NCI-H2227 (cell line): ENCODE measurements around the gene KLK5.
"Not testable (repeated sequence)": the region's sequence is repeated elsewhere in the genome, so short reads cannot be mapped to it uniquely, and the experiment has no call there.

Source experiments
- DNase-seq: peaks from one replicate; lab custom pipeline; 2025; ENCODE audit not compliant: unreplicated experiment; lab: John Stamatoyannopoulos, UW

KLK5 gene

DNA sequence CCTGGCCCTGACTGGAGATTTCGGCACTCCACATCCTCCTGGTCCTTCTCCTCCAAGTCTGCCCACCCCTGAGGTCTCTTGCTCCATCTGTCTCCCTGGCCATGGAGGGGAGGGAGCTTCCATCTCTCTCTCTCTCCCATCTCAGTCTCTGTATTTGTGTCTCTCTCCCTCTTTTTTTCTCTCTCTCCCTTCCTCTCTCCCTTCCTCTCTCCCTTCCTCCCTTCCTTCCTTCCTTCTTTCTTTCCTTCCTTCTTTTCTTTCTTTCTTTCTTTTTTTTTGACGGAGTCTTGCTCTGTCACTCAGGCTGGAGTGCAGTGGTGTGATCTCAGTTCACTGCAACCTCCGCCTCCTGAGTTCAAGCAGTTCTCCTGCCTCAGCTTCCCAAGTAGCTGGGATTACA is 17.0 kb upstream of the KLK5 start:
- DNase-seq: not testable (repeated sequence)

DNA sequence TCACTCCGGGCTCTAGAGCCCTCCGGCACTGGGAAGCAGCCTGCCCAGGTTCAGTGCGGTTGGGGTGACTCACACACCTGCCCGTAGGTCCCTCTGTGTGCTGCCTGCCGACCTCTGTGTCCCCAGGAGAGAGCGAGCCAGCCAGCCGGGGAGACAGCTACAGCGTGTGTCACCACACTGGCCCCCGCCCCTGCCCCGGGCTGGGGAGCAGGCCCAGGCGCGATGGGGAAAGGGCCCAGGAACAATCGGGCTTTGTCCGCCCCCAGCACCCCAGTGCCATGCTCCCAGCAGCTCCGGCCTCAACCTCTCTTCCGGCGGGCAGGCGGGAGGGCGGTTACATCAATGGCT is 16.5 kb upstream of the KLK5 start, which contains the start of gene KLK6:
Gene KLK6 (minus strand): TSS at position 179 of the 348 bp plus-strand sequence. CDS start 1,487 bp downstream, outside the sequence.
- DNase-seq: no peak

DNA sequence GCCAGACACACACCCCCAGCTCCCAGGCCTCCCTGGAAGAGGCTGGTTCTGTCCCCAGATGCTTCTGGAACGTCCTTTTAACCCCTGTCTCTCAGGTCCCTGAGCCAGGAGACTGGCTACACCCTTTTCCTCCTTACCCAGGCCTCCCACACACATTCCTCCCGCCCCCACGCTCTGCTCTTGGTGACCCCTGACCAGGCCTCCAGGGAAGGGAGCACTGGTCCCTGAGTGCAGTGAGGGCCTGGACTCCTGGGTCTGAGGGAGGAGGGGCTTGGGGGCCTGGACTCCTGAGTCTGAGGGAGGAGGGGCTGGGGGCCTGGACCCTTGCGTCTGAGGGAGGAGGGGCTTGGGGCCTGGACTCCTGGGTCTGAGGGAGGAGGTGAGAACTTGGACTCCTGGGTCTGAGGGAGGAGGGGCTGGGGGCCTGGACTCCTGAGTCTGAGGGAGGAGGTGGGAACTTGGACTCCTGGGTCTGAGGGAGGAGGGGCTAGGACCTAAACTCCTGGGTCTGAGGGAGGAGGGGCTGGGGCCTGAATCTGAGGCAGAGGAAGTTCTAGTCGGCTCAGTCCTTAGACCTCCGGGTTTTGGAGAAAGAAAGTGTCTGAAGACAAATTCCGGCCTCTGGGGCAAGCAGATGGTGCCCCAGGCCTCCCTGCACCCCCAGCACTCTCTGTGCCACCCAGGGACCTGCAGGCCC is 16.0 kb upstream of the KLK5 start:
- DNase-seq: no peak

DNA sequence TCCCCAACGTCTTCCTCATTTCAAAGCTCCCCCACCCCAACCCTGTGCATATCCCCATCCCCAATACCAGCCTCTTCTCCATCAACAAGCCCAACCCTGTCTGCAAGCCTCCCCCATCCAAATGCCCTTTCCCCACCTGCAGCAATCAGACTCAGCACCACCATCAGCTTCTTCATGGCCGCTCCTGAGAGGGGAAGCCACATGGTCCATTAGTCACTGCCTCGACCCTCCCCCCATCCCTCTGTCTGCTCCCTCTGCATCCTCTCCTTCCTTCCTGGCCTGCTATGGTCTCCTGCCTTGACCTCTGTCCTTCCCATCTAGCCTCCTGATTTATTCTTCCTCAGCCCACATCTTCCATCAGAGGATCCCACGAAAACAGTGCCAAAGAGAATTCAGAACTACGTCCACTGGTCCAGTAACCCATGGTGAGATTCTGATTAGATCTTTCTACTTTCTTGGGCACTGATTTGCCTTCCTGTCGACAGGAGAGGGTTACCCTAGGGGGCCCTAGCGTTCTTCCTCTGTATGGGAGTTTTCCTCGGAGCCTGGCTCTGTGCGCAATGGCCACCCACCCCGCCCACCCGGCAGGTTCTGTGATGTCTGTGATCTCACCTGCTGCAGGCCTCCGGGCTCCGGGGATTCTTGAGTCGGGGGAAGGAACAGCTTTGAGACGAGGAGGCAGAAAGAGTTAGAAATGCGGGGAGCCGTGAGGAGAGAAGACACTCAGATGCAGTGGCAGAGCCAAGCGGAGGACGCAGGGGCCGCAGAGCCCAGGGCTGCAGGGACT is 15.3 kb upstream of the KLK5 start:
- no peak for DNase-seq

DNA sequence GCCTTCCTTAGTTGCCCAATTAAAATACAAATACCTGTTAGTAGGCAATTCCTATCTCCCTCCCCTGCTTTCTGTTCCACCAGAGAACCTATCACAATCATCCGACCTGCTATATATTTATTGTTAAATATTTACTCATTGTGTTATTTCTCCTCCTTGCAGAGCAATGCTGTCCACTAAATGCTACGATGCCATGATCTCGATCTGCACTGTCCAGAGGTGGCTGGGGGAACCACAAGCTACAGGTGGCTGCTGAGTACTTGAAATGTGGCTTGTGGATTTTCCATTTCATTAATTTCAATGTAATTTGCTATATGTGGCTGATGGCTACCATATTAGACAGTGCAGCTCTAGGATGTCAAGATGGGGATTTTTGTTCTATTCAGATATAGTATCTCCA is 11.4 kb upstream of the KLK5 start:
- no peak for DNase-seq

DNA sequence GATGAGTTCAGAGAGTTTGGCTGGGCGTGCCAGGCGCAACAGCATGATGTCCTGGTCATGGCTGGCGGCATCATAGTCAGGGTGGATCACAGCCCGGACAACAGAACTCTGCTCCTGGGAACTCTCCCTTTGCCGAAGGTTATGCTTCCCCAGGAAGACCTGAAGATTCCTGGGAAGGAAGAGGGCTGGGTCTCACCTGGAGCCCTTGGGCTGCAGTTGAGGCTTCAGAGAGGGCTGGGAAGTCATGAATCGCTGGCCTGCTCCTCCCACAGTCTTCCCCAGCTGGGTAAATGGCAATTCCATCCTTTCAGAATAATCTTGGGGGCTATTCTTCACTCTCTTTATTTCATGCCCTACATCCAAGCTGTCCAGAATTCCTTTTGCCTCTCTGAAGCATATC is 10.5 kb upstream of the KLK5 start:
- DNase-seq: no peak

DNA sequence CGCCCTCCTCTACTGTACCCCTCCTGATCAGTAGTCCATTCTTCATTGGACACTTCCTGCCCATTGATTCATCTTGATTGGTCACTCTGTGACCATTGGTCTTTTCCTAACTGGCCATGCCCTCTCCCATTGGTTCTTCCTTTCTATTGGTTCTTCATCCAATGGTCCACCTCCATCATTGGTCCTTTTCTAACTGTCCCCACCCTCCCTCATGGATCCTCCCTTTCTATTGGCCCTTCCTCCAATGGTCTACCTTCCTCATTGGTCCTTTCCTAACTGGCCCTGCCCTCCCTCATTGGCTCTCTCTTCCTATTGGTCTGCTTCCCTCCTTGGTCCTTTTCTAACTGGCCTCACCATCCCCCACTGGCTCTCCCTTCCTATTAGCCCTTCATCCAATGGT is 9.4 kb upstream of the KLK5 start:
- DNase-seq: no peak

DNA sequence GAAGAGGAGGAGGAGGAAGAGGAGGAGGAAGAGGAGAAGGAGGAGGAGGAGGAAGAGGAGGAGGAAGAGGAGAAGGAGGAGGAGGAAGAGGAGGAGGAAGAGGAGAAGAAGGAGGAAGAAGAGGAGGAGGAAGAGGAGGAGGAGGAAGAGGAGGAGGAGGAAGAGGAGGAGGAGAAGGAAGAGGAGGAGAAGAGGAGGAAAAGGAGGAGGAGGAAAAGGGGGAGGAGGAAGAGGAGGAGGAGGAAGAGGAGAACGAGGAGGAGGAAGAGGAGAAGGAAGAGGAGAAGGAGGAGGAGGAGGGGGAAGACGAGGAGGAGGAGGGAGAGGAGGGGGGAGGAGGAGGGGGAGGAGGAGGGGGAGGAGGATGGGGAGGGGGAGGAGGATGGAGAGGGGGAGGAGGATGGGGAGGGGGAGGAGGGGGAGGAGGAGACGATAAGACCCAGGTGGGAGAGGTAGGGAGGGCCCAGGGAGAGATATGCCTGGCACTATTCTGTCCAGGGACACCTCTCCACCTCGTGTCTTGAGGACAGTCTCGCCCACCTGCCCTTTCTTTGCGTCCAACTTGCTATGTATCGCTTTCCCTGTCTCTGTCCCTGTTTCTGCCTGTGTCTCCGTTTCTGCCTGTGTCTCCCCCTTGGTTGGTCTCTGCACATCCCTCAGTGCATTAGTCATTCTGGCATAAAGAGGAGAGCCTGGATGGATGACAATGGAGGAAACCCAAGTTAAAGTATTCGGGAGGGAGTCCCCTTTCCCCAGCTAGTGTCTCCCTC is 7.1 kb upstream of the KLK5 start:
- DNase-seq: no peak

DNA sequence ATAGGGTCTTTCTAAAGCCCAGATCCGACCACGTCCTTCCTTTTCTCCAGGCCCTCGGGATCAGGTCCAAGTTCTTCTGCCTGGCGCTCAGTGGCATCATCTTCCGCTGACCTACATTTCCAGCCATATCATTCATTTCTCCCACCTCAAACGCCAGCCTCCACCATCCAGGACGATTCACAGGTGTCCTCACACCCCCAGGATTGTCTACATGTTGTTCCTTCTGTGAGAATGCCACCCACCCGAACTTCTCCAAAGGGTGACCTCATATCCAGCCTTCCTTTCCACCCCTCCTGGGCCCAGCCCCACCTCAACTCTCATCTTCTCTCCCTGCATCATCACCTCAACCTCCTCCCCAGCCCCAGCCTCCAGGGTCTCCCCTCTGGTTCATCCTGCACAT is 4.7 kb upstream of the KLK5 start:
- no peak for DNase-seq

DNA sequence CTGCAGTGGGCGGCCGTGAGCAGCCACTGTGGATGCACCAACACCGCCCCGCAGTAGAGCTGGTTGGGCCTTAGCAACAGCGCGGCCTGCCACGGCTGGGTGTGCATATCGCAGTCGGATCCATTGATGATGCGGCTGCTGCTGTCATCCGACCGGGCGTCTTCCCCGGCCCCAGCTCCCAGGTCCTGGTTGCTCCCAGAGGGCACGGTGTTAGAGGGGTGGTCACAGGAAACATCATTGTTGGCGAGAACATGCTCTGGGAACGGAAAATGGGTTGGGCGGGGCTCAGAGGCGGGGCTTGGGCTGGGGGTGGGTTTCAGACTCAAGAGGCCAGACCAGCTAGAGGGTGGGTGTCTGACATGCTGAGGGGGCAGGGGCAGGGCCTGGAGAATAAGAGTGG is 3.0 kb downstream of the KLK5 start:
- peak; percentile 31 for DNase-seq

DNA sequence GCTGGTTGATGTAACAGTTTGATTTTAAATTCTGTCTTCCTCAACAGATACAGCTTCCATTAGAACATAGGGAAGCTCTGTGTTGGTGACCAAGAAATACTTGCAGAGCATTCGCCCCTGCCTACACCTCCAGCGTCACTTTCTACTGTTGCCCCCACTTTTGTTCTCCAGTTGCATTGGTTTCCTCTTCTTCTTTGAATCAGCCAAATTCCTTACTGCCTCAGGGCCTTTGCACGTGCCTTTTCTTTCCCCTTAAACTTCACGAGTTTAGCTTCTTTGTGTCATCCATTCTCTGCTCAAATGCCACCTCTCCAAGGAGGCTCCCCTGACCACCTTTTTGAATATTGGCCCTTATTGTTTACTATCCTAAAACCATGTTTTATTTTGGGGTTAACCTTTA is 5.7 kb downstream of the KLK5 start:
- no peak for DNase-seq

DNA sequence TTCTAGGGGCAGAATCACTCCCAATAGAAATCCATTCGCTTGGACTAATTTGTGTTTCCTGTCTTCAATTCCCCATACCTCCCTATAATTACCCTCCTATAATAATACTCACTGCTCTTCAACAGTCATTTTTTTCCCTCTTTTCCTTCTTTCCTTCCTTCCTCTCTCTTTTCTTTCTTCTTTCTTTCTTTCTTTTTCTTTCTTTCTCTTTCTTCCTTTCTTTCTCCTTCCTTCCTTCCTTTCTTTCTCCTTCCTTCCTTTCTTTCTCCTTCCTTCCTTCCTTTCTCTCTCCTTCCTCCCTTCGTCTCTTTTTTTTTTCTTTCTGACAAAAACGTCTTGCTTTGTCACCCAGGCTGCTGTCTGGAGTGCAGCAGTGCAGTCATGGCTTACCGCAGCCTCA is 8.0 kb downstream of the KLK5 start:
- no peak for DNase-seq

DNA sequence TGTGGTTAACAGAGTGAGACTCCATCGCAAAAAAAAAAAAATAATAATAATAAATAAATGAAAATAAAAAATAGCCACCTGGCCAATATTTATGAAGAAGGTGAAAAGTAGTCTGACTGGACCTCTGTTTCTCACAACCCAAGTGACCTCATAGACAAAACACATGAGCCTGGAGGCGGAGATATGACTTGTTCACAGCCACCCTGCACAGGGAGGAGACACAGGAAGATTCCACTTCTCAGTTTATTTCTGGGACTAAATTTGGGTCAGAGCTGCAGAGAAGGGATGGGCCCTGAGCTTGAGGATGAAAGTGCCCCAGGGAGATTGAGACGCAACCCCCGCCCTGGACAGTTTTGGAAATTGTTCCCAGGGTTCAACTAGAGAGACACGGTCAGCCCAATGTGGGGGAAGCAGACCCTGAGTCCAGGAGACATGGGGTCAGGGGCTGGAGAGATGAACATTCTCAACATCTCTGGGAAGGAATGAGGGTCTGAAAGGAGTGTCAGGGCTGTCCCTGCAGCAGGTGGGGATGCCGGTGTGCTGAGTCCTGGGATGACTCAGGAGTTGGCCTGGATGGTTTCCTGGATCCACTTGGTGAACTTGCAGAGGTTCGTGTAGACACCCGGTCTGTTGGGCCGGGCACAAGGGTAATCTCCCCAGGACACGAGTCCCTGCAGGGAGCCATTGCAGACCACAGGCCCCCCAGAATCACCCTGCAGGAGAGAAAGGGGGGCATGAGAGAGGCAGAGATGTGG is 9.6 kb downstream of the KLK5 start:
- no peak for DNase-seq

DNA sequence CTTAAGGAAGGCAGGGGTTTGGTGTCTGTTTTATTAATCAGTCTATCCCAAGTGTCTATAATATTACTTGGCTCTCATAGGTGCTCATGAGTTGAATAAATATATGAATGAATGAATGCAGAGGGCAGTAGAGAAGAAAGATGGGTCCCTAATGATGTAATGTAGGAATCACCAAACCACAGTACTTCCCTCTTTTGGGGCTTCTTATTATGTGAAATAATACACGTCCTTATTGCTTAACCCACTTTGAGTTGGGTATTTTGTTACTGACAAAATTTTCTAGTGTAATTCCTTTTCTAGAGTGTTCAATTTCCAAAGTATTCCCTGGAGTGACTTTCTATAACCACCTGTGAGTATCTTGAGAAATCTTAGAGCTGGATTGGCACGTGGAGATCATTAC is 13.2 kb downstream of the KLK5 start:
- no peak for DNase-seq

DNA sequence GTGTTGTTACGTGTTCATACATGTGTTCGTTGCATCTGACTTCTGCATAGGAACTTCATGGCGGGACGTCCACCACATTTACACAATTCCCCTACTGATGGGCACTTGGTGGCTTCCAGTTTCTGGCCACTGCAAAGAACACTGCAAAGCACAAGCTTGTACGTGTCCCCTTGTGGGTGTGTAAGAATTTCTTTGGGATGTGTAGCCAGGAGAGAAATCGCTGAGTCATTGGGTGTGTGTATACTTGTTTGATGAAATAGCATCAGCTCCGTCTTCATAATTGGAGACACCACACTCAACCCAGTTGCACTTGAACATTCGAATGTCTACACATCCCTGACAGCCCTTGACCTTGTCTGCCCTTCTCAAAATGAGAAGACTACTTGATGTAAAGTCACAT is 19.2 kb downstream of the KLK5 start:
- DNase-seq: no peak

DNA sequence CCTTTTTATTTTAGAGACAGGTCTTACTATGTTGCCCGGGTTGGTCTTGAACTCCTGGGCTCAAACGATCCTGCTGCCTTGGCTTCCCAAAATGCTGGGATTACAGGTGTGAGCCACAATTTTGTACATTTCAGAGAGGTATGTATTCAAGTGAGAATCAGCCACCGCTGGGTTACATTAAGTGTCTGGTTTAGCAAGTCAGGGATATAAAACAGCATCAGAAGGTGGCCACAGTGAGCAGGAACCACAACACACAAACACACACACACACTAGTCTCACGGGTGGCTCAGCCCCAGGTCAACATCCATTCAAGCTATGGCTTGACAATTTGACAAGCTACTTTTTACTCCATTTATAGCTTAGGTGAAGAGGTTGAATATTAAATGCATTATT is 20.2 kb downstream of the KLK5 start:
- DNase-seq: no peak

DNA sequence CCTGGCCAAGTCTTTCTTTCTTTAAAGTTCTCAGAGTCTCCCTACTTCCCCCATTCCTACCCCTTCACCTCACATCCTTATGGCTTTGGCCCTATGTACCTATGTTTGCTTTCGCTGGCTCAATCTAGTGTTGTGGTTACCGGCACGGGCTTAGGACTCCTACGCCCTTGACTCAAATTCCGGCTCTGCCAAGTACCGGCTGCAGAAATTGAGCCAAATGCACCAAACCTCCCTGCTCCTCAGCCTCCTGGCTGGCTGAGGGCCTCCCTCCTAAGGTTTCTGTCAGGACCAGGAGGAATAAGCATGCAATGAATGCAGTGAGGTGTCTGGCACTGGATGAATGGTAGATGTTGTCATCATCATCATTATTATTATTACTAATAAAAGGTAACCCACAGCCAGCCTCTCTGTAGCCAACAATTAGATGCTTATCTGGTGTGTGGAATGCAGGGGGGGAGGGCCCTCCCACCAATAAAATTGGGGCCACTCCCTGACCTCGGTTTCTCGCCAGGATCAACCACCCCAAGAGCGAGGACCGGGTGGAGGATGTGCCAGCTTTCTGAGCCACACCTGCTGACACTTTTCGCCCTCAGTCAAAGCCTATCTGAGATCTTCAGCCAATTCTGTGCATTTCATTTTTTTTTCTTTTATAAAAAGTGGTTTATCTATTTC is 20.7 kb downstream of the KLK5 start:
- no peak for DNase-seq

DNA sequence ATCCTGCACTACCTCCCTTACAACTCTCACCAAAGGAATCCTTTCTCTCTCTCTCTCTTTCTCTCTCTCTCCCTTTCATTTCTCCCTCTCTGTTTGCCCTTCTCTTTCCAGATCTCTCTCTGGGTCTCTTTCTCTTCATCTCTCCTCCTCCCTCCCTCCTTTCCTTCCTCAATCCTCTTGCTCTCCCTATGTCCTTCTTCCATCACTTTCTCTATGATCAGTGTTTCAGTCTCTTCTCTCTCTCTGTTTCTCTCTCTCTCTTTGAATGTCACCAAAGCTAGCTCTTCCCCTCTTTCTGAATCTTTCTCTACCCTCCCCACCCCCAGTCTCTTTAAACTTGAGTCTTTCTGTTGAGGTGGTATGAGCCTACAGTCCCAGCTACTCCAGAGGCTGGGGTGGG is 21.8 kb downstream of the KLK5 start:
- no peak for DNase-seq

DNA sequence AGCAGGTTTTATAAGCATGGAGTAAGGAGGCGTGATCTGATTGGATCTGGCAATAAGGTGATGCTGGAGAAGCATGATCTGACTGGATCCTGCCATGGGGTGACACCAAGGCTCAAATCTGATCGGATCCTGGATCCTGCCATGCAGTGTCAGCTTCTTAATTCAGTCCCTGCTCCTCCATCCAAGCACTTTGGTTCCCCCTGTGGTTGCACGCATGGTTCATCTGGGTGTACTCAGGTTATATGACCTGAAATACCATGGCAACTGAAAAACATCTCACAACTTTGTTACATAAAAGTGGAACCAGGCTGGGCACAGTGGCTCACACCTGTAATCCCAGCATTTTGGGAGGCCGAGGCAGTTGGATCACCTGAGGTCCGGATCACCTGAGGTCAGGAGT is 24.0 kb downstream of the KLK5 start:
- no peak for DNase-seq

DNA sequence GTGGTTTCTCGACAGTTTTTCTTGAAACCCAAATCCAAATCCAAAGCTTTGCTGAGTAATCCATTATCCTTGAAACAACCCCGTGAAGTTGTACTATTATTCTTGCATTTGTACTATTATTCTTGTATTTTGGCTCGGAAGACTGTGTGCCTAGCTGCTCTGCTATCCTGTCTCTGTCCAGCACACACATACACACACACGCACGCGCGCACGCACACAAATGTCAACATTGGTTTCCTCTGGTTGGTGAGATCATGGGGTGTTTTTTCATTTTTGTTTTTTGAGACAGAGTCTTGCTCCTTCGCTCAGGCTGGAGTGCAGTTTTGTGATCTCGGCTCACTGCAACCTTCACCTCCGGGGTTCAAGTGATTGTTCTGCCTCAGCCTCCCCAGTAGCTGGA is 26.7 kb downstream of the KLK5 start:
- DNase-seq: no peak

DNA sequence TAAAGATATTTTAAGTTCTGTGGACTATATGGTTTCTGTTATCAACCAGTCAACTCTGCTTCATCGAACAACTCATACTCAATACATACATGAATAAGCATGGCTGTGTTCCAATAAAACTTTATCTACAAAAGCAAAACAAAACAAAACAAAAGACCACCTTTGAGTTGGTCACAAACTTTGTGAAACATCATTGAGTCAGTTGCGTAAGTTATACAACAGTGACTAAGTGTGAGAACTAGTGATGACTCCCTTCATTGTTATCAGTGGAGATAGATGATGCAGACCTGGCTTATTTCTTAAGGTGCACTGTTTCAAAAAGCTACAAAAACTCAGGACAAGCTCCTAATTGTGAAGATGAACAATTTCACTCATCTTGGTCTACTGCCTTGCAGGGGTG is 27.1 kb downstream of the KLK5 start:
- no peak for DNase-seq
